Measurements from ENCODE around the gene RAB10.
"Not testable (repeated sequence)": the region's sequence is repeated elsewhere in the genome, so short reads cannot be mapped to it uniquely, and the experiment has no call there.

Gene RAB10

GRCh38 chr2:26081556-26081955 lies 47.7 kb downstream of the RAB10 start:
- Mint-ChIP-seq H3K4me3 (no peak overlapping the region), H3K9me3 (peaks cover 28% of the 10 kb centered on the region), H3K27ac (no peak overlapping the region), H3K27me3 (no peaks in the 10 kb centered on the region), H3K4me1 (peaks cover 27% of the 10 kb centered on the region), H3K36me3 (ENCODE audit: low read depth) (peaks cover 55% of the 10 kb centered on the region)
- DNase-seq (no peak), ATAC-seq (no peak)

- Mint-ChIP-seq H3K4me1 (peaks cover 57% of the 10 kb centered on the region), H3K27me3 (no peaks in the 10 kb centered on the region), H3K9me3 (peaks cover 7% of the 10 kb centered on the region), H3K27ac (peak overlapping the region; percentile 92), H3K4me3 (peak overlapping the region; percentile 48), H3K36me3 (ENCODE audit: low read depth) (peaks cover 26% of the 10 kb centered on the region)
- ATAC-seq: peak; percentile 94
- no peak for DNase-seq
Observed at GRCh38 chr2:26086155-26086637, 52.3 kb downstream of the RAB10 start.

GRCh38 chr2:26086779-26087178 lies 52.9 kb downstream of the RAB10 start:
- H3K36me3 Mint-ChIP-seq (ENCODE audit: low read depth): peaks cover 27% of the 10 kb centered on the region
- ATAC-seq (no peak), DNase-seq (no peak)
- peaks cover 4% of the 10 kb centered on the region for H3K9me3 Mint-ChIP-seq
- peak overlapping the region; percentile 92 for H3K27ac Mint-ChIP-seq
- peaks cover 63% of the 10 kb centered on the region for H3K4me1 Mint-ChIP-seq
- no peaks in the 10 kb centered on the region for H3K27me3 Mint-ChIP-seq
- no peak overlapping the region for H3K4me3 Mint-ChIP-seq

- H3K36me3 Mint-ChIP-seq (ENCODE audit: low read depth): peaks cover 22% of the 10 kb centered on the region
Observed at GRCh38 chr2:26088038-26088643, 54.3 kb downstream of the RAB10 start.

GRCh38 chr2:26088931-26089330 lies 55.0 kb downstream of the RAB10 start:
- Mint-ChIP-seq H3K36me3 (ENCODE audit: low read depth) (peaks cover 25% of the 10 kb centered on the region), H3K4me1 (peaks cover 67% of the 10 kb centered on the region)
- DNase-seq, H3K27ac Mint-ChIP-seq, H3K27me3 Mint-ChIP-seq, ATAC-seq, H3K4me3 Mint-ChIP-seq, H3K9me3 Mint-ChIP-seq: not testable (repeated sequence)

More at GRCh38 chr2:26088038-26088643, 54.3 kb downstream of the RAB10 start:
- H3K27ac Mint-ChIP-seq: no peak overlapping the region
- DNase-seq (no peak), ATAC-seq (no peak)
- H3K27me3 Mint-ChIP-seq: no peaks in the 10 kb centered on the region
- no peak overlapping the region for H3K4me3 Mint-ChIP-seq
- H3K9me3 Mint-ChIP-seq: peaks cover 4% of the 10 kb centered on the region
- peaks cover 68% of the 10 kb centered on the region for H3K4me1 Mint-ChIP-seq

- no peak for ATAC-seq
- Mint-ChIP-seq H3K27ac (no peak overlapping the region), H3K9me3 (no peaks in the 10 kb centered on the region), H3K27me3 (no peaks in the 10 kb centered on the region), H3K4me1 (peaks cover 65% of the 10 kb centered on the region), H3K36me3 (ENCODE audit: low read depth) (peaks cover 22% of the 10 kb centered on the region), H3K4me3 (no peak overlapping the region)
- DNase-seq: no peak
Observed at GRCh38 chr2:26089337-26089736, 55.5 kb downstream of the RAB10 start.

GRCh38 chr2:26095758-26096157 lies 61.9 kb downstream of the RAB10 start:
- peaks cover 25% of the 10 kb centered on the region for H3K4me1 Mint-ChIP-seq
- H3K4me3 Mint-ChIP-seq: no peak overlapping the region
- no peak overlapping the region for H3K27ac Mint-ChIP-seq
- no peaks in the 10 kb centered on the region for H3K27me3 Mint-ChIP-seq
- no peaks in the 10 kb centered on the region for H3K9me3 Mint-ChIP-seq
- peaks cover 18% of the 10 kb centered on the region for H3K36me3 Mint-ChIP-seq (ENCODE audit: low read depth)
- no peak for DNase-seq
- no peak for ATAC-seq

- DNase-seq (no peak), ATAC-seq (no peak)
- H3K4me1 Mint-ChIP-seq: peaks cover 11% of the 10 kb centered on the region
- no peak overlapping the region for H3K4me3 Mint-ChIP-seq
- no peaks in the 10 kb centered on the region for H3K27me3 Mint-ChIP-seq
- peaks cover 39% of the 10 kb centered on the region for H3K36me3 Mint-ChIP-seq (ENCODE audit: low read depth)
- H3K27ac Mint-ChIP-seq: no peak overlapping the region
- peaks cover 5% of the 10 kb centered on the region for H3K9me3 Mint-ChIP-seq
Observed at GRCh38 chr2:26099933-26100332, 66.0 kb downstream of the RAB10 start.

GRCh38 chr2:26100384-26100783 lies 66.5 kb downstream of the RAB10 start:
- Mint-ChIP-seq H3K27ac (no peak overlapping the region), H3K27me3 (no peaks in the 10 kb centered on the region), H3K9me3 (peaks cover 5% of the 10 kb centered on the region), H3K4me1 (peaks cover 11% of the 10 kb centered on the region), H3K36me3 (ENCODE audit: low read depth) (peaks cover 41% of the 10 kb centered on the region), H3K4me3 (no peak overlapping the region)
- ATAC-seq: no peak
- no peak for DNase-seq

GRCh38 chr2:26103752-26104151 lies 69.9 kb downstream of the RAB10 start:
- Mint-ChIP-seq H3K27ac (no peak overlapping the region), H3K4me3 (no peak overlapping the region), H3K9me3 (peaks cover 5% of the 10 kb centered on the region), H3K27me3 (no peaks in the 10 kb centered on the region), H3K36me3 (ENCODE audit: low read depth) (peaks cover 47% of the 10 kb centered on the region), H3K4me1 (peaks cover 4% of the 10 kb centered on the region)
- ATAC-seq (no peak), DNase-seq (no peak)

GRCh38 chr2:26108701-26109100 lies 74.8 kb downstream of the RAB10 start:
- not testable (repeated sequence) for H3K27ac Mint-ChIP-seq, H3K4me3 Mint-ChIP-seq, DNase-seq, H3K9me3 Mint-ChIP-seq, ATAC-seq, H3K27me3 Mint-ChIP-seq
- Mint-ChIP-seq H3K4me1 (peaks cover 11% of the 10 kb centered on the region), H3K36me3 (ENCODE audit: low read depth) (peaks cover 39% of the 10 kb centered on the region)

- H3K4me1 Mint-ChIP-seq: peaks cover 20% of the 10 kb centered on the region
- DNase-seq: no peak
- H3K27ac Mint-ChIP-seq: no peak overlapping the region
- no peaks in the 10 kb centered on the region for H3K9me3 Mint-ChIP-seq
- peaks cover 37% of the 10 kb centered on the region for H3K36me3 Mint-ChIP-seq (ENCODE audit: low read depth)
- H3K4me3 Mint-ChIP-seq: no peak overlapping the region
- no peak for ATAC-seq
- H3K27me3 Mint-ChIP-seq: no peaks in the 10 kb centered on the region
Observed at GRCh38 chr2:26112201-26112600, 78.3 kb downstream of the RAB10 start.

GRCh38 chr2:26114151-26114550 lies 80.3 kb downstream of the RAB10 start:
- Mint-ChIP-seq H3K27ac (no peak overlapping the region), H3K4me3 (no peak overlapping the region), H3K4me1 (peaks cover 20% of the 10 kb centered on the region), H3K27me3 (no peaks in the 10 kb centered on the region), H3K36me3 (ENCODE audit: low read depth) (peaks cover 38% of the 10 kb centered on the region), H3K9me3 (no peaks in the 10 kb centered on the region)
- ATAC-seq: no peak
- no peak for DNase-seq

GRCh38 chr2:26118682-26119081 lies 84.8 kb downstream of the RAB10 start:
- Mint-ChIP-seq H3K9me3 (no peaks in the 10 kb centered on the region), H3K27me3 (no peaks in the 10 kb centered on the region), H3K4me1 (peaks cover 13% of the 10 kb centered on the region), H3K4me3 (no peak overlapping the region), H3K27ac (no peak overlapping the region), H3K36me3 (ENCODE audit: low read depth) (peaks cover 18% of the 10 kb centered on the region)
- ATAC-seq: no peak
- DNase-seq: no peak

- H3K9me3 Mint-ChIP-seq: no peaks in the 10 kb centered on the region
- ATAC-seq (no peak), DNase-seq (no peak)
- peaks cover 13% of the 10 kb centered on the region for H3K36me3 Mint-ChIP-seq (ENCODE audit: low read depth)
- peaks cover 7% of the 10 kb centered on the region for H3K4me1 Mint-ChIP-seq
- H3K4me3 Mint-ChIP-seq: no peak overlapping the region
- no peak overlapping the region for H3K27ac Mint-ChIP-seq
- no peaks in the 10 kb centered on the region for H3K27me3 Mint-ChIP-seq
Observed at GRCh38 chr2:26119521-26119920, 85.6 kb downstream of the RAB10 start.

GRCh38 chr2:26122630-26123029 lies 88.7 kb downstream of the RAB10 start:
- Mint-ChIP-seq H3K9me3 (no peaks in the 10 kb centered on the region), H3K36me3 (ENCODE audit: low read depth) (peaks cover 15% of the 10 kb centered on the region), H3K27me3 (no peaks in the 10 kb centered on the region), H3K4me3 (no peak overlapping the region), H3K4me1 (peaks cover 5% of the 10 kb centered on the region), H3K27ac (no peak overlapping the region)
- DNase-seq: no peak
- ATAC-seq: no peak
